Superior temporal gyrus (tissue), 1 donor: ENCODE measurements around the gene OPN4.

Experiments used
- DNase-seq: peaks from one replicate; pipeline ENCODE4 v3.0.0-alpha.2; 2016; ENCODE audit errors: extremely low spot score

OPN4 gene

DNA sequence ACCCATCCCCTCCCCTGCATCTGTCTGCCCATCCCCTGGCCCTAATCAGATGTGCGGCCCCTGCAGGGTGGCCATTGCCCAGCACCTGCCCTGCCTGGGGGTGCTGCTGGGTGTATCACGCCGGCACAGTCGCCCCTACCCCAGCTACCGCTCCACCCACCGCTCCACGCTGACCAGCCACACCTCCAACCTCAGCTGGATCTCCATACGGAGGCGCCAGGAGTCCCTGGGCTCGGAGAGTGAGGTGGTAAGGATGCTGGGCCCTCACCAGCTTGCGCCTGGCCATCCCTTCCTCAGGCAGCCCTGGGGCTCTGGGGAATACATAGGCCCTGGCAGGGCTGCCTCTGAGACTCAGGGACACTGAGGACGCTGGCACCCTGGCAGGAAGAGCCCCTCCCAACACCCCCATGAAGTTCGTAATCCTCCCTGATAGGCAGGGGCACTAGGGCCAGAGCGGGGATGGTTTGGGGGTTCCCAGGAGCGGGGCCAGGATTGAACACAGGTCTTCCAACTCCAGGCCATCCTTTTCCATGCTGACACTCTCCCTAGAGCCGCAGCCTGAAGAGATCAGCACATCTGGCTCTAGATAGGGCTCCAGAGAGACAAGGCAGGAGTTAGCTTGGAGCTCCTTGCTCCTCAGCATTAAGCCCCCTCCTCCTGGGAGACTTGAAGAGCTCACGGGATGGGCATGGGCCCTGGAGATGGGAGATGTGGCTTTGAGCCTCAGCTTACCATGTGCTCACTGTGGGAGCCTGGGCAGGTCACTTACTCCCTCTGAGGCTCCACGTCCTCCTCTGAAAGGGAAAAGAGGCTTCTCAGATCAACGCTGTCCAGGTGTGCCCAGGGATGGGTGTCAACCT is 8.1 kb downstream of the OPN4 start:
- no peak for DNase-seq

- no peak for DNase-seq
Measured at GRCh38 chr10:86663046-86663345, 8.6 kb downstream of the OPN4 start.

- DNase-seq = no peak
Measured at GRCh38 chr10:86663576-86664339, 9.4 kb downstream of the OPN4 start.

- DNase-seq = no peak
Measured at GRCh38 chr10:86664341-86665217, 10.2 kb downstream of the OPN4 start.

GRCh38 chr10:86665218-86665607 is 10.9 kb downstream of the OPN4 start:
- no peak for DNase-seq

- DNase-seq = peak; percentile 93
Measured at GRCh38 chr10:86665868-86666267, 11.5 kb downstream of the OPN4 start.

DNA sequence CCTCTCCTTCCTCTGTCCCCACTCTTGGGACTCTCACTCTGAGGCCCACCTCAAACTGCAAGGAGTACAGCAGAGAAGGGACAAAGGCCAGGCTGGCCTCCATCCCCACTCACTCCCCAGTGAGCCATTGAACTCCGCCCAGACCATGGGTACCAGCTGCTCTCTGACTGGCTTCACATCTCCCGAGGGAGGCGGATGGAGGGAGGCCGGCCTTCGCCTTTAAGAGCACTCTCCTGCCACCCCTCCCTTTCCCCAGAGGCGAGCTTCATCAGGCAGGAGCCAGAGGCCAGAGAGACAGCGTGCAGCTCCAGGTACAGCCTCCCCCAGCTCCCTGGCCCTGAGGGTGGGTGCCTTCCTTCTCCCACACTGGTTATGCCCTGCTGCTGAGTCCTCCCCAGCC is 12.2 kb downstream of the OPN4 start:
- peak; percentile 79 for DNase-seq

GRCh38 chr10:86667421-86668181 is 13.3 kb downstream of the OPN4 start:
- DNase-seq = no peak

GRCh38 chr10:86668297-86669165 is 14.2 kb downstream of the OPN4 start, which contains the start of gene LDB3:
Gene LDB3, plus strand, starts transcription at chr10:86668511. Its CDS starts 181 bp downstream, at chr10:86668692.
- DNase-seq = no peak

DNA sequence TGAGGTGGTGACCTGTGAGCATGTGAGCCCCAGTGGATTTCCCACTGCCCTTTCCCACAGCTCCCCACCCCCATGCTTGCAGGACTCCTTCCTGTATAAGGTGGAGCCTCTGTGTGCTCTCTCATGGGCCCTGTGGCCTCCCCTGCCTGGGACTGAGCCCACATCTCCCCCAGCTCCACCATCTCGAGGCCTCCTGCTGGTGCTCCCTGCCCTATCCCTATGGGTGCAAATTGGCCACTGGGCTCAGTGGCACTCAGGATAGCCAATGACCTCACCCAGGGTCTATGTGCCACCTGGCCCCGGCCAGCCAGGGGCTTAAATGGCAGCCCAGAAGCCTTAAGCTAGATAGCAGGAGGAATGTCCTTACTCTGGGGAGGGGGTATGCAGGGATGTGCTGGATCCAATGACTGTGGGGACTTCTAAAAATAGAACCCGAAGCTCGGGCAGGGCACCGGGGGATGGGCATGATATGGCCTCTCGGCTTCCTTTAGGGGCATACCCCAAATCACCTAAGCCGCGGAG is 16.0 kb downstream of the OPN4 start:
- no peak for DNase-seq

DNA sequence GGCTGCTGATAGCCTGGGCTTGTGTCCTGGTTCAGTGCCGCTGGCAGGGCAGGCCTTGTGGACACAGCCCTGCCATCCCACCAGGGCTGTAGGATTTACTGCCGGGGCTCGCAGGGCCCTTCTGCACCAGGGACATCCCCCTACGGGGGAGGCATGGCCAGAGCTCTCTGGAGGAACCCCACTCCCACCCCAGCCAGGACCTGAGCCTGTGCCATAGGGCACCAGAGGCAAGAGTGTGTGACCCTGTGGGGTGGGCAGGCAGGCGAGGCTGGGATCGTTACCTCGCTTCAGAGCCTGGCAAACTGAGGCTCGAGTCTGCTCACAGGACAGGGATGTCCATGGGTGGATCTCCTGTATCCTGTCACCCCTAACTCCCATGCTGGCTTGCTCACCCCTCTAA is 16.5 kb downstream of the OPN4 start:
- DNase-seq = no peak

DNA sequence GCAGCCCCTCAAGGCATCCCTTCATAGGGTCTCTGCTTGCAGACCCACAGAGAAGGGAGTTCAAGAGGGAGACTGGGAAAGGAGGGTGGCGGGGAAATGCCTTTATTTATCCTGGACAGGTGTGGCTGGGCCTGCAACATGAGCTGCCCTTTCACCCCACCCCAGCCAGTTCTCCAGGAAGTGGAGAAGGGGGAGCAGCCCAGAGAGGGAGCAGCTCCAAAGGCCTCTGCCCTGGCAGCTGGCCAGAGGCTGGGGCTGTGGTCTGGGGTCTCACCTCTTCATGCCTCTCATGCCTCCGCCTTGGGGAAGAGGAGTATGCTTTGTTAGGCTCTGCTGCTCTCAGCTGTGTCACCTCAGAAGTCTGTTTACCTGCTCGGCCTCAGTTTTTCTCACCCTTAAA is 17.1 kb downstream of the OPN4 start:
- no peak for DNase-seq

- DNase-seq = no peak
Measured at GRCh38 chr10:86671985-86672710, 17.8 kb downstream of the OPN4 start.

DNA sequence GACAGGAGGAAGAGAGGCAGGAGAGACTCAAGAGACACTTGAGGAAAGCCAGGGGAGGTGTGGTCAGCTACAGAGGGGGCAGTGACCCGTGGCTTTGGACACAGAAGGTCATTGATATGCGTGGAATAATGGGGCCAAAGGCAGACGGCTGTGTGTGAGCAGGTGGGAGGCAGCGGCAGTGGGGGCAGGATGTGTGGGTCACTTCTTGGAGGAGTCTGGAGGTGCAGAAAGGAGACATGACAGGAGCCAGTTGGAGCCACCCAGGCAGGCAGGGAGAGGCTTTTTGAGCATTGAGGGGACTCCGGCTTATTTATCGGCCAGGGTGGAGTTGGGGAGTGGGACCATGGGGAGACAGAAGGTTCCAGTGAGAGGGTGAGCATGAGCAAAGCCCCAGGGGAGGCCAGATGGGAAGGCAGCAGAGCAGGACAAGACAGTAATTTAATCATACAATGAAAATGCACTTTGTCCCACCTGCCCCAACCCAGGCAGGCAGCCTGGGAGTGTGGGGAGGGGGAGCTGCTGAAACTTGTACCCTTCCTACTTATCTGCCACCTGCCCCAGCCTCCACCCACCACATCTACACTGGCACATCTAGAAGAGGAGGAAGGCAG is 19.0 kb downstream of the OPN4 start:
- no peak for DNase-seq

GRCh38 chr10:86673827-86674581 is 19.7 kb downstream of the OPN4 start:
- peak; percentile 57 for DNase-seq

DNA sequence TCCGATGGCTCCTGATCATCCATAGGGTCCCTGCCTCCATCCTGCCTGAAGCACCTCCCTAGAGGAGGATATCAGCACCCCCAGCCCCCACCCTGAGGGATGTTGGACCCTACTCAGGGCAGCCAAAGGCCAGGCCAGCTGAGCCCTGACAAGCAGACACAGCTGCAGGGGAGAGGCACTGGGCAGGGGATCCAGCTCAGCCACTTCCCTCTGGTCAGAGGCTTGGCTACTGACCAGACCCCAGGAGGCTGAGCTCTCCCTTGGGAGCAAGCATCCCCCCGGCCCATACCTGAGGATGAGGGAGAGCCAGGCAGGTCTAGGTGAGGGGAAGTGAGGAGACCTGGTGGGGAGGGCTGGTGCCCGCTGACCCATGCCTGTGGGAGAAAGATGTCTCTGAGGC is 20.6 kb downstream of the OPN4 start:
- DNase-seq = no peak

GRCh38 chr10:86677374-86677773 is 23.0 kb downstream of the OPN4 start:
- no peak for DNase-seq
